ENCODE results near the gene ARHGAP32.

ARHGAP32 gene

DNA sequence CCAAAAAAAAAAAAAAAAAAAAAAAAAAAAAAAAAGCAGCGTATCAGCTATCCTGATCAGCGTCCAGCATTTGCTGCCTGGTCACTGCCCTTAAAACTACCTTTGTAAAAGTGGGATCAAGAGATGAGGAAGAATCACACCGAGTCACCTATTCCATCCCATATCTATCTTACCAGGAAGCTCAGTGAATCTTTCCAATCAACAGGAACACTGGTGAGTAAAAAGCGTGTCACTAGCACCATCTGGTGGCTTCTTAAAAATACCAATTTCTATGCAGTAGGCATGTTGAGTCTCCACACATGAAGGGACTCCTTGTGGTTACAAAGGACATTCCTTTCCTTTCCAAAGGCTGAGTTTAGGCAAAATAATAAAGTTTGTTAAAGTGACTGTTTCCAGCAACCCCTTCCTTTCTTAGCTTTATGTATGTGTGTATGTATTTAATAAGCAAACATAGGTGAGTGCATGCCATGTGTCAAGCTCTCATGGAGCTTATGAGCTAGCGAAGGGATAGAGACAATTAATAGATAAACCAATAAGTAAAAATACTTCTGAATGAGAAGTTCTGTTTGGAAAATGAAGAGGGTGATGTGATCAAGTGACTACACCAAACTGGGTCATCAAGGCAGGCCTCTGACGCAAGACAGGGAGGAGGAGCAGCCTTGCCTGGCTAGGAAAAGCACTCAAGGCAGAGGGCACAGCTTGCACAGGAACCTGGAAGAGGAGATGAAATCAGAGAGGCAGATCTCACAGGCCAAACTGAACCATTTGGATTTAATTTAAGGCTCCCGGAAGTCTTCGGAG lies 235.5 kb downstream of the ARHGAP32 start:
- DNase-seq (ENCODE audit: low read depth in 2 of 2) = no peak

- no peak for DNase-seq (ENCODE audit: low read depth in 2 of 2)
Observed at GRCh38 chr11:128955636-128956035, 236.5 kb downstream of the ARHGAP32 start.

DNA sequence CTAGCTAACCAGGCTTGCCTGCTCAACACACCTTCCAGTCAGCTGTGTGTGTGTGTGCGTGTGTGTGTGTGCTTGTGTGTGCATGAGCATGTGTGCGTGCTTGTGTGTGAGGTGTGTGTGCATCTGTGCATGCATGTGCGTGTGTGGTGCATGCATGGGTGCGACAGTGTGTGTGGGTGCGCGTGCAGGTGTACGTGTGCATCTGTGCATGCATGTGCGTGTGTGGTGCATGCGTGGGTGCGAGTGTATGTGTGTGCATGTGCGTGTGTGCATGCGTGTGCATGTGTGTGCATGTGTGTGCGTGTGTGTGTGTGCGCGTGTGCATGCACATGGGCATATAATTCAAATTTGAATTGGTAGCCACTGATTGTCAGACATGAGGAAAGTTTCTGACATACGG lies 239.0 kb downstream of the ARHGAP32 start:
- DNase-seq (ENCODE audit: low read depth in 2 of 2) = no peak

DNA sequence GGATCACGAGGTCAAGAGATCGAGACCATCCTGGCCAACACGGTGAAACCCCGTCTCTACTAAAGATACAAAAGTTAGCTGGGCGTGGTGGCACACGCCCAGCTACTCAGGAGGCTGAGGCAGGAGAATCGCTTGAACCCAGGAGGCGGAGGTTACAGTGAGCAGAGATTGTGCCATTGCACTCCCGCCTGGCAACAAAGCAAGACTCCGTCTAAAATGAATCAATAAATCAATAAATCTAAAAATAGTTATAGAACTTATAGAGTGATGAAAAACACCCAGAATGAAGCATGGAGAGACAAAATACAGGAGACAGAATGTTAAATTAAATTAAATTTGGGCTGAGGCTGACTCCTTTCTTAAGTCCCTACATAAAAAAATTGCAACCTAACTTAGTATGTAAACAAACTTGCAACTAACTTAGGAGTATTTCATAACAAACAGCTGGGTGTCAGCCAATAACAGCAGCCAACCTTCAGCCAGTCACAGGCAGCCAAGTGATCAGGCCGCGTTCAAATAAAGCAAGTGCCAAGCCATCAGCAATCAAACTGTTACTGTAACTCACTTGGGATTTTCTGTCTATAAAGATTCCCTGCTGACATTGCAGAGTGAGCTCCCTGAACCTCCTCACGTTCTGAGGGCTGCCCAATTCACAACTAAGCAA lies 242.2 kb downstream of the ARHGAP32 start:
- no peak for DNase-seq (ENCODE audit: low read depth in 2 of 2)

- no peak for DNase-seq (ENCODE audit: low read depth in 2 of 2)
Observed at GRCh38 chr11:128948583-128948982, 243.5 kb downstream of the ARHGAP32 start.

DNA sequence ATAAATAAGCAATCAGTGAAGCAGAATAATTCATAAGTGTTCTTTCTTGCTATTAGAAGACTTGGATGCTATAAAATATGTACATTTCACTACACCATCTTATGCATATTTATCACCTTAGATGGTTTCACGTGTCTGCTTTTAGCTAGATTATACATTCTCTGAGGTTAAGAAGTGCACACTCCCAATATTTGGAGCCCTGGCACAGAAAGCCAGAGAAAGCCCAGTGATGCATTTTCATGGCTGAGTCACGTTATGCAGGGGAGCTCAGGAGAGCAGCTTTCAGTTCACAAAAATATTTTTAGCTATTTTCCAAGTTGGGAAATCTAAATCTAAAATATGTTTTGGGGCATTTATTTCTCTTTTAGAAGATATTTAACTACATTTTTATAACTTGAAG lies 244.4 kb downstream of the ARHGAP32 start:
- DNase-seq (ENCODE audit: low read depth in 2 of 2) = no peak

GRCh38 chr11:128946648-128947047 lies 245.5 kb downstream of the ARHGAP32 start:
- DNase-seq (ENCODE audit: low read depth in 2 of 2) = no peak

- no peak for DNase-seq (ENCODE audit: low read depth in 2 of 2)
Observed at GRCh38 chr11:128943428-128943976, 248.6 kb downstream of the ARHGAP32 start.

GRCh38 chr11:128942817-128943427 lies 249.2 kb downstream of the ARHGAP32 start, which contains the start of gene TP53AIP1:
Gene TP53AIP1, minus strand, starts transcription at chr11:128942871. Its CDS starts 5,053 bp downstream, at chr11:128937818.
- no peak for DNase-seq (ENCODE audit: low read depth in 2 of 2)

DNA sequence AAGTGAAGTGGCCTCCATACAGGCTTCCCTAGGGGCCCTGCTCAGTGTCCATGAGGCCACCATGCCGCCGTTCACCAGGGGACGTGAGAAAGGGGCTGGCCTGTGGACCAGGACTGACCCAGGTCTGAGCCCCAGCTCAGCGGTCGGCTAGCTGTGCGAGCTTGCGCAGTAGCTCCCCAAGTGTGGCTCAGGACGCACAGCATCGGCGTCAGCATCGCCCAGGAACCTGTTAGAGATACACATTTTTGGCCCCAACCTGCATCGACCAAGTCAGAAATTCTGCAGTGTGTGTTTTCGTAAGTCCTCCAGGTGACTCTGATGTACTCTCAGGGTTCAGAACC lies 249.9 kb downstream of the ARHGAP32 start:
- no peak for DNase-seq (ENCODE audit: low read depth in 2 of 2)

DNA sequence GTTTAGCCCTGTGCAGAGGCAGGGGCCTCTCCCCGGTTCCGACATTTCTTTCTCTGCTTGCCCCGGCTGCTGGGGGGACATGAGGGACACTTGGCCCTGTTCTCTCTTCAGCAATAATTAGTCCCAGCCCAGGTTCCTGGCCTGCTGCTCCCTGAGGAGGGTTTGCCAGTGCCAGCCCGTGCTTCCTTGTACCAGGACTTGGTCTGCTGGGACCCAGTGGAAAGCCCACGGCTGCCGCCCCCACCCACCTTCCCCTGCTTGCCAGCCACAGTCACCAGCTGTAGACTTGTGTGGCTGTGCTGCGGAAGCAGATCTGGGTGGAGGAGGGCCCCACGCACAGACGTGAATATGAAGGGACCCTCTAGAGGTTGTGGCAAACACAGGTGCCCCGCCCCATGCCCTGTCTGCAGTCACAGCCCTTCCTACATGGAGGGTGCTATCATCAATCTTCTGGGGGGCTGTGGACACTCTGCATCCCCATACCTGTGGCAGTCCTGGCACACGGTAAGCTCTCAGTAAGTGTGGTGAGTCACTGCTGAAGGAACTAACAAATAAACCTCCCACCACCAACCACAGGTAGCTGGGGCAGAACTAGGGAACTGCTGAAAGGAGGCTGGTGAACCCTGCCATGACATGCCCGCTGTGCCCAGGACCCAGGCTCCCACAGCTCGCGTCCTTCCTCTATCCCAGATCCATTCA lies 250.4 kb downstream of the ARHGAP32 start:
- no peak for DNase-seq (ENCODE audit: low read depth in 2 of 2)

GRCh38 chr11:128941110-128941509 lies 251.0 kb downstream of the ARHGAP32 start:
- DNase-seq (ENCODE audit: low read depth in 2 of 2) = no peak

- no peak for DNase-seq (ENCODE audit: low read depth in 2 of 2)
Observed at GRCh38 chr11:128940603-128941002, 251.5 kb downstream of the ARHGAP32 start.

DNA sequence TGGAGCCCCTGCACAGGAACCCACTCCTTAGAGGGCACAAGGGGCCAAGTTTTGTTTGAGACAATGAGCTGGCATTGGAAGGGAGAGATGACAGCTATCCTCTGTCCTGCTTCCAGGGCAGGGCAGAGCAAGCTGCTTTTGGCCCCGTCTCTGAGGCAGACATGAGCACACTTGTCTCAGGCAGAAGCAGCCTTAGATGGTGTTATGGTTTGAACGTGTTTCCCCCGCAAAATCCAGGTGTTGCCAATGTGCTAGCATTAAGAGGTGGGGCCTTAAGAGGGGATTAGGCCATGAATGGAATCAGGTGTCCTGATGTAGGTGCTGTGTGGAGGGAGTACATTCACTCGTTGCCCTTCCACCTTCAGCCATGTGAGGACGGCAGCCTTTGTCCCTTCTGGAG lies 252.0 kb downstream of the ARHGAP32 start:
- DNase-seq (ENCODE audit: low read depth in 2 of 2) = no peak

DNA sequence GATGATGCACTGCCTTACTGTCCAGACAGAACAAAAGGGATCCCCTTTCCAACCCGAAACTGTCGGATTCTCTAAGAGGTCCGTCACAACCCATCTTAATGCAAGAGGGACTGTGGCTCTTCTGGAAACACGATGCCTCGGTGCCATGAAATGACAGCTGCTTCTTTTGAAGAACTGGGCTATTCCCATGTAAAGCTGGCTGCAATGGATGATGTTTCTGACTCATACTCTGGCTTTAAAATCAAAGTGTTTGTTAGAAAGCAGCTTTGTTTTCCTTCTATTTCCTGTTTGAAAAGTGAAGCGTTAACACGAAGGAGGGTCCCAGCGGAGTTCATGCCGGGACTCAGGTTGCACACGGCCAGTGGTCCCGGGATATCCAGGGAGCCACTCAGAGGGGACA lies 252.5 kb downstream of the ARHGAP32 start:
- DNase-seq (ENCODE audit: low read depth in 2 of 2) = no peak

GRCh38 chr11:128938156-128938885 lies 253.8 kb downstream of the ARHGAP32 start:
- DNase-seq (ENCODE audit: low read depth in 2 of 2) = no peak

DNA sequence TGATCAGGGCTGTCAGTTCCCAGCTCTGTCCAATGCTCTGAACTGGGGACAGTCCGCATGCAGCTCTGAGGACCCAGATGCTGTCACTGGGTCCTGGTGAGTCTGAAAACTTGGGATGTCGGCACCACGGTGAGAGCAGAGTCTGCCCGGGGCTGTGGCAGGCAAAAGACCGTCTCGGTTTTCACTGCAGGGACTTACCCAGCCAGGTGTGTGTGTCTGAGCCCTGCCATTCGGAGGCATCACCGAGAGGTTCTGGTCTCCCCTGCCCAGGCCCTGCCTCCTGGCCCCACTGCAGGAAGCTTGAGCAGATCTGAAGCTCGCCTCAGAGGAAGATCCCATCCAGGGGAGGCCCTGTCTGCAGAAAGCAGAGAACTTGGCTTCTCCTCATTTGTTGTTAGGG lies 254.6 kb downstream of the ARHGAP32 start:
- DNase-seq (ENCODE audit: low read depth in 2 of 2) = no peak

GRCh38 chr11:128936606-128937251 lies 255.4 kb downstream of the ARHGAP32 start:
- DNase-seq (ENCODE audit: low read depth in 2 of 2) = no peak

DNA sequence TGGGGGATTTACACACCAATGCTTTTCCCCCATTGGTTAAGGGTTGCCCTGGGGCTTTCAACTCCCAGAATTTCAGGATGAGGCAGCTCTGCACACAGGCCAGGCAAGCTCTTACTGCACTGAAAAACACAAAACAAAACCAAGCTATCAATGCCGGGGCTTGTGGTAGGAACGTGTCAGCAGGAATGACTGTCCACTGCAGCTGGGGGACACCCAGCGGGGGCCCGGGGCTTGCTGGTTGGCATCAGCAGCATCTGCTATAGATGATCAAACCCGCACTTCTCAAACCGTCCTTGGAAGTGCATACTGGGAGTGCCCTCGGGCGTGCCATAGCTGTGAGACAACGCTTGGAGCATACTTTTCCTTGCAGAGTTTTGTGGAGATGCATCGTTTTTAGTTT lies 257.2 kb downstream of the ARHGAP32 start:
- no peak for DNase-seq (ENCODE audit: low read depth in 2 of 2)

- DNase-seq (ENCODE audit: low read depth in 2 of 2) = no peak
Observed at GRCh38 chr11:128934351-128934750, 257.8 kb downstream of the ARHGAP32 start.
